OCI-LY3 (cell line): ENCODE measurements around the gene ZNF407.
A peak's percentile ranks its signal among the peaks of the same experiment; 100 is the strongest.

Experiments used
- H2AFZ ChIP-seq: fragments of 200-600, 300-600 bp; shearing (Covaris generic); 2 replicates; pipeline ENCODE4 v1.6.0; 2014; ENCODE audit warnings: antibody characterized with exemption, low read depth, low read length
- H3K27ac ChIP-seq: fragments of 200-600, 300-600 bp; sonication (generic); 2 replicates; pipeline ENCODE4 v1.5.1; 2014; ENCODE audit warnings: mild to moderate bottlenecking, low read length, moderate library complexity, mixed read lengths
- H3K27me3 ChIP-seq: fragments of 200-600, 300-600 bp; sonication (generic); 2 replicates; pipeline ENCODE4 v1.6.1; 2014; ENCODE audit warnings: low read depth, low read length, mixed read lengths
- H3K36me3 ChIP-seq: fragments of 200-600, 300-600 bp; sonication (generic); replicated peaks from 2 replicates; pipeline ENCODE3; 2014; ENCODE audit warnings: low read depth, low read length, mixed read lengths
- H3K4me1 ChIP-seq: fragments of 300-600, 200-600 bp; sonication (generic); 2 replicates; pipeline ENCODE4 v1.6.1; 2014; ENCODE audit warnings: low read length, mixed read lengths
- H3K4me2 ChIP-seq: fragments of 200-600, 300-600 bp; sonication (generic); 2 replicates; pipeline ENCODE4 v1.6.1; 2014; ENCODE audit warnings: low read length, mixed read lengths
- H3K4me3 ChIP-seq: fragments of 300-600, 200-600 bp; sonication (generic); 2 replicates; pipeline ENCODE4 v1.5.1; 2014; ENCODE audit warnings: antibody characterized with exemption, mild to moderate bottlenecking, low read length, moderate library complexity
- H3K79me2 ChIP-seq: fragments of 300-600, 200-600 bp; shearing (Covaris generic); 2 replicates; pipeline ENCODE4 v1.6.1; 2014; ENCODE audit warnings: mild to moderate bottlenecking, low read length, mixed read lengths
- H3K9ac ChIP-seq: fragments of 300-600, 200-600 bp; shearing (Covaris generic); 2 replicates; pipeline ENCODE4 v1.6.0; 2014; ENCODE audit warnings: mild to moderate bottlenecking, low read length, moderate library complexity
- H3K9me3 ChIP-seq: fragments of 200-600, 300-600 bp; shearing (Covaris generic); 2 replicates; pipeline ENCODE4 v1.6.1; 2014; ENCODE audit warnings: low read length, mixed read lengths; ENCODE audit not compliant: insufficient read depth
- H4K20me1 ChIP-seq: fragments of 200-600, 300-600 bp; sonication (generic); 2 replicates; pipeline ENCODE4 v1.6.1; 2016; ENCODE audit warnings: low read length, mixed read lengths; ENCODE audit not compliant: insufficient read depth
- CTCF ChIP-seq: fragments of 200-600, 300-600 bp; sonication (generic); IDR thresholded peaks from 2 replicates; pipeline ENCODE4 v1.5.1; 2014; ENCODE audit warnings: antibody characterized with exemption, low read length, low read depth
- EZH2phosphoT487 ChIP-seq: fragments of 200-600 bp; shearing (Covaris generic); IDR thresholded peaks from 2 replicates; pipeline ENCODE4 v1.6.1; 2018; ENCODE audit warnings: antibody characterized with exemption, mixed run types, low read depth

Gene ZNF407

DNA sequence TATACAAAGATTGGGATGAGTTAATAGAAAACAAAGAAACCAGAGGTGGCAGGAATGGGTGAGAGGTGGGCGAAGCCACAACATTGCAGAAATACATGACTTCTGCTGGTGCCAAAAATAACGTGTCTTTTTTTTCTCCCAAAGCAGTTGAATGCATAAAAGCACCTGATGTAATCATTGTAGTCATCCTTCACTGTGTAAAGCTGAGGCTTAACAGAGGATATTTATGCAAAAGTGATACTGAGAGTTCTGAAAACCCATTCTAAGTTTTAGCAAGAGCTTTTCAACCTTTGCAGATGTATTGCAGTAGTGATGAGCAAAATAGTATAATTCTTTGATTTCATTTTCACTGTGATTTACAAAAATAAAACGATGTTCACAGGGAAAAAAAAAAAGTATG lies 438.3 kb downstream of the ZNF407 start:
- no peak overlapping the region for H2AFZ ChIP-seq
- no peak overlapping the region for H3K4me3 ChIP-seq
- no peaks in the 10 kb centered on the region for H3K79me2 ChIP-seq
- no peaks in the 10 kb centered on the region for H3K9me3 ChIP-seq
- H3K9ac ChIP-seq = no peak overlapping the region
- H4K20me1 ChIP-seq = no peaks in the 10 kb centered on the region
- H3K27ac ChIP-seq = no peak overlapping the region
- no peaks in the 10 kb centered on the region for H3K27me3 ChIP-seq
- no peak for TF ChIP-seq EZH2phosphoT487
- no peak for TF ChIP-seq CTCF
- H3K4me1 ChIP-seq = peaks cover 7% of the 10 kb centered on the region
- no peak overlapping the region for H3K4me2 ChIP-seq
- no peaks in the 10 kb centered on the region for H3K36me3 ChIP-seq

DNA sequence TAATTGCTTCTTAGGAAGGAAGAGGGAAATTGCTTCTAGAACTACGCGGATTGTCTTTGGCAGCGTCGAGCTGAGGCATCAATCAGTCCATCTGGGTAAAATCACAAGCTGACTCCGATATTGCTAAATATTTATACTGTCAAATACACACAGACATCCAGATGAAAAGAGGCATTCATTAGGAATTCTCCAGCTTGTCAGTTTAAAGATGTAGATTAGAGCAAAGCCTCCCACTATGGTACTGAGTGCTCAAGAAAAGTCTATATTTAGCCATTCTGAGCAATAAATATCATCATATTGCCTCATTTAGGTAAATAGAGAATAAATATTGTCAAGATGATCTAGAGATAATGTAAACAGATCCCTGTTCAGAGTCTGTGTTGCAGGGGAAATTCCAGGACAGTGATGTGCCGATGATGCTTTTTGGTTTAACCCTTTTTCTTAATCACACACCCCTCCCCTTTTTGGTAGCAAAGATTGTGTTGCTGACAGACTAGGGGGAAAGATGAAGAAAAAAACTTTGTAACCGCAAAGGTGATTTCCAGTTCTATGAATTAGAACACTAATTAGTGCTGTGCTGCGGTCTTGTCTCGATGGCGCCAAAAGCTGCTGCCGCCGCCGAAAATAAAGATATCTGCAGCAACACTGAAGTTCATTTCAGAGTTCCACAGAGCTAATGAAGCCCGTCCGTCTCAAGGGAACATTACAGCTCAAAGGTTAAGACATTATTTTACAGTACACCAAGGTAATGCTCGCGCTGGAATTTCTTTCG lies 439.4 kb downstream of the ZNF407 start:
- H3K4me2 ChIP-seq = no peak overlapping the region
- no peaks in the 10 kb centered on the region for H4K20me1 ChIP-seq
- H3K4me3 ChIP-seq = no peak overlapping the region
- no peak overlapping the region for H3K9ac ChIP-seq
- no peaks in the 10 kb centered on the region for H3K79me2 ChIP-seq
- peaks cover 7% of the 10 kb centered on the region for H3K4me1 ChIP-seq
- TF ChIP-seq CTCF (no peak), EZH2phosphoT487 (no peak)
- no peaks in the 10 kb centered on the region for H3K36me3 ChIP-seq
- H3K9me3 ChIP-seq = no peaks in the 10 kb centered on the region
- H3K27ac ChIP-seq = no peak overlapping the region
- no peaks in the 10 kb centered on the region for H3K27me3 ChIP-seq
- no peak overlapping the region for H2AFZ ChIP-seq

GRCh38 chr18:75037689-75037955 lies 440.0 kb downstream of the ZNF407 start:
- H2AFZ ChIP-seq = no peak overlapping the region
- H4K20me1 ChIP-seq = no peaks in the 10 kb centered on the region
- no peaks in the 10 kb centered on the region for H3K79me2 ChIP-seq
- no peaks in the 10 kb centered on the region for H3K27me3 ChIP-seq
- H3K9ac ChIP-seq = no peak overlapping the region
- peaks cover 7% of the 10 kb centered on the region for H3K4me1 ChIP-seq
- H3K9me3 ChIP-seq = no peaks in the 10 kb centered on the region
- TF ChIP-seq CTCF (no peak), EZH2phosphoT487 (no peak)
- no peaks in the 10 kb centered on the region for H3K36me3 ChIP-seq
- no peak overlapping the region for H3K4me3 ChIP-seq
- H3K4me2 ChIP-seq = no peak overlapping the region
- H3K27ac ChIP-seq = no peak overlapping the region

GRCh38 chr18:75041586-75041985 lies 443.9 kb downstream of the ZNF407 start:
- Histone ChIP-seq H3K27ac (no peak overlapping the region), H3K9me3 (no peaks in the 10 kb centered on the region), H3K79me2 (no peaks in the 10 kb centered on the region), H3K27me3 (no peaks in the 10 kb centered on the region), H4K20me1 (no peaks in the 10 kb centered on the region), H3K4me2 (no peak overlapping the region), H3K4me3 (no peak overlapping the region), H2AFZ (no peak overlapping the region), H3K9ac (no peak overlapping the region), H3K4me1 (peaks cover 7% of the 10 kb centered on the region), H3K36me3 (no peaks in the 10 kb centered on the region)
- TF ChIP-seq CTCF = peak; percentile 47
- TF ChIP-seq EZH2phosphoT487 = no peak
